Measurements from ENCODE around the gene CCDC74B.
"Not testable (repeated sequence)": the region's sequence is repeated elsewhere in the genome, so short reads cannot be mapped to it uniquely, and the experiment has no call there.

The CCDC74B gene

GRCh38 chr2:130150181-130151144 is 5.6 kb upstream of the CCDC74B start:
- no peak for DNase-seq (ENCODE audit: low spot score)

GRCh38 chr2:130148515-130148914 is 3.6 kb upstream of the CCDC74B start:
- DNase-seq (ENCODE audit: low spot score), result not testable (repeated sequence)

GRCh38 chr2:130143266-130144039 is 1.5 kb downstream of the CCDC74B start:
- not testable (repeated sequence) for DNase-seq (ENCODE audit: low spot score)

- not testable (repeated sequence) for DNase-seq (ENCODE audit: low spot score)
Observed at GRCh38 chr2:130142396-130143265, 2.3 kb downstream of the CCDC74B start.

- not testable (repeated sequence) for DNase-seq (ENCODE audit: low spot score)
Observed at GRCh38 chr2:130141645-130142370, 3.1 kb downstream of the CCDC74B start.

- DNase-seq (ENCODE audit: low spot score), result not testable (repeated sequence)
Observed at GRCh38 chr2:130141002-130141401, 3.9 kb downstream of the CCDC74B start.

GRCh38 chr2:130140516-130140915 is 4.4 kb downstream of the CCDC74B start:
- not testable (repeated sequence) for DNase-seq (ENCODE audit: low spot score)

- DNase-seq (ENCODE audit: low spot score), result not testable (repeated sequence)
Observed at GRCh38 chr2:130139331-130140280, 5.3 kb downstream of the CCDC74B start.

- not testable (repeated sequence) for DNase-seq (ENCODE audit: low spot score)
Observed at GRCh38 chr2:130138841-130139251, 6.1 kb downstream of the CCDC74B start.

- DNase-seq (ENCODE audit: low spot score), result not testable (repeated sequence)
Observed at GRCh38 chr2:130138326-130138725, 6.6 kb downstream of the CCDC74B start.

- not testable (repeated sequence) for DNase-seq (ENCODE audit: low spot score)
Observed at GRCh38 chr2:130137118-130137517, 7.8 kb downstream of the CCDC74B start.

- DNase-seq (ENCODE audit: low spot score), result not testable (repeated sequence)
Observed at GRCh38 chr2:130136546-130136945, 8.4 kb downstream of the CCDC74B start.

GRCh38 chr2:130135692-130136541 is 9.0 kb downstream of the CCDC74B start:
- DNase-seq (ENCODE audit: low spot score), result no peak

GRCh38 chr2:130129120-130129829 is 15.6 kb downstream of the CCDC74B start, which contains the start of gene POTEF:
Gene POTEF (minus strand): TSS chr2:130129222. CDS start chr2:130120515, 8,707 bp downstream.
- not testable (repeated sequence) for DNase-seq (ENCODE audit: low spot score)

- not testable (repeated sequence) for DNase-seq (ENCODE audit: low spot score)
Observed at GRCh38 chr2:130128464-130128863, 16.4 kb downstream of the CCDC74B start.

- DNase-seq (ENCODE audit: low spot score), result not testable (repeated sequence)
Observed at GRCh38 chr2:130127726-130128125, 17.2 kb downstream of the CCDC74B start.

GRCh38 chr2:130120924-130121323 is 24.0 kb downstream of the CCDC74B start:
- DNase-seq (ENCODE audit: low spot score), result not testable (repeated sequence)
